Loucy (cell line): Measurements from ENCODE around the gene TSPEAR.
"Not testable (repeated sequence)": the region's sequence is repeated elsewhere in the genome, so short reads cannot be mapped to it uniquely, and the experiment has no call there.

Experiments used
- CTCF ChIP-seq: fragments of 200-600 bp; sonication (generic); conservative IDR thresholded peaks from 2 replicates; pipeline ENCODE4 v1.5.1; 2014; ENCODE audit warnings: mild to moderate bottlenecking, antibody characterized with exemption, low read length
- EZH2phosphoT487 ChIP-seq: fragments of 200-600 bp; IDR thresholded peaks from 2 replicates; pipeline ENCODE4 v1.6.1; 2018; ENCODE audit warnings: antibody characterized with exemption, mild to moderate bottlenecking, moderate library complexity, borderline replicate concordance

GRCh38 chr21:44479556-44480199 is 231.7 kb downstream of the TSPEAR start:
- peak; percentile 39 for TF ChIP-seq CTCF
- not testable (repeated sequence) for TF ChIP-seq EZH2phosphoT487
